ENCODE data around the gene DHRSX.

Gene DHRSX

DNA sequence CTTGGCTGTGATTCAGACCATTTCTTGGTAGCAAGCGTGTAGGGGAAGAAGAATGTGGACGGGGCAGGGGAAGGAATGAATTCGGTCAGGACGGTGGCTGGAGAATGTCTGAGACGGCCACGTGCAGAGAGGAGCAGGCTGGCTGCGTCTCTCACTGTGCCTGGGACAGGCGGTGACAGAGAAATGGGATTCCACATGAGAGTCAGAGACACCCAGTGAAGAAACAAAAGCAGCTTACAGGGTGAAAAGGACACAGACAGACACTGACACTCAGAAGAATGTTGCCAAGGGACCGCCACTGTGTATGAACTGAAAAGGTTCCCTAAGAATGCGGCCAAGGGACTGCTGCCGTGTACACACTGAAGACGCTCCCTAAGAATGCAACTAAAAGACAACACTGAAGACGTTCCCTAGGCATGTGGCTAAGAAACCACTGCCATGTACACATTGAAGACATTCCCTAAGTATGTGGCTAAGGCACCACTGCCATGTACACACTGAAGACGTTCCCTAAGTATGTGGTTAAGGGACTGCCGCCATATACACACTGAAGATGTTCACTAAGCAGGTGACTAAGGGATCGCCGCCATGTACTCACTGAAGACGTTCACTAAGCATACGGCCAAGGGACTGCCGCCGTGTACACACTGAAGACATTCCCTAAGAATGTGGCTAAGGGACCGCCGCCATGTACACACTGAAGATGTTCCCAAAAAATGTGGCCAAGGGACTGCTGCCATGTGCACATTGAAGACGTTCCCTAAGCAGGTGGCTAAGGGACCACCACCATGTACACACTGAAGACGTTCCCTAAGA, 49.1 kb downstream of the DHRSX start:
- no peak for DNase-seq

DNA sequence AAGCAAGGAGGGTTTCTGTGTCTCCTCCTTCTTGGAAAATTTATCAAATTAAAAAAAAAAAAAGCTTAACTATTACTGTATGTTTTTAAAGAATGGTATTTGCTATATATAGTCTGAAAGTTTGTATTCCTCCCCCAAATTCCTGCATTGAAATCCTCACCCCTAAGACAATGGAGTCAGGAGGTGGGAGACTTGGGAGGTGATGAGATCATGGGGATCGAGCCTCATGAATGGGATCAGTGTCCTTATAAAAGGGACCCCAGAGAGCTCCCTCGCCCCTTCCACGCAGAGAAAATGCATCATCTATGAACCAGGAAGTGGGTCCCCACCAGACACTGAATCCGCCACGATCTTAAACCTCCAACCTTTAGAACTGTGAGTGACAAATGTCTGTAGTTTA, 50.1 kb downstream of the DHRSX start:
- DNase-seq: no peak

DNA sequence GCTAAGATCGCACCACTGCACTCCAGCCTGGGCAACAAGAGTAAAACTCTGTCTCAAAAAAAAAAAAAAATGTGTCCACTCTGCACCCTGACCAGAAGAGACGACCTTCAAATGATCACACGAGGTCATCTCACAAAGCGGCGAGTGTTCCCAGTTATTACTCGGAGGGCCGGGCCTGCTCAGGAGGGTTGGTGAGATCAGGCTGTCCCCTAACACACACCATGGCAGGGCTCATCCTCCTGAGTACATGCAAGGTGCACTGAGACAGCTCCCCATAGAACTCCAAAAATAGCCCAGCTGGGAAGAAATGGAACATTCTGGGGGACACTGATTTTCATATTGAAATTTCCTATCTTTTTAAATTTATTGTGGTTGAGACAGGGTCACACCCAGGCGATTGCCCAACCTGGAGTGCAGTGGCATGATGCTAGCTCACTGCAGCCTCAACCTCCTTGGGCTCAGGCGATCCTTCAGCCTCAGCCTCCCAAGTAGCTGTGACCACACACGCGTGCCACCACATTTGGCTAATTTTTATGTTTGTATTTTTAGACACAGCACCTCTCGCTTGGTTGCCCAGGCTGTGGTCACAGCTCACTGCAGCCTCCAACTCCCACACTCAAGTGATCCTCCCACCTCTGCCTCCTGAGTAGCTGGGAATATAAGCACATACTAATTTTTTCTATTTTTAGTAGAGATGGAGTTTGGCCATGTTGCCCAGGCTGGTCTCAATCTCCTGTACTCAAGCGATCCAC, 51.5 kb downstream of the DHRSX start:
- DNase-seq: no peak

DNA sequence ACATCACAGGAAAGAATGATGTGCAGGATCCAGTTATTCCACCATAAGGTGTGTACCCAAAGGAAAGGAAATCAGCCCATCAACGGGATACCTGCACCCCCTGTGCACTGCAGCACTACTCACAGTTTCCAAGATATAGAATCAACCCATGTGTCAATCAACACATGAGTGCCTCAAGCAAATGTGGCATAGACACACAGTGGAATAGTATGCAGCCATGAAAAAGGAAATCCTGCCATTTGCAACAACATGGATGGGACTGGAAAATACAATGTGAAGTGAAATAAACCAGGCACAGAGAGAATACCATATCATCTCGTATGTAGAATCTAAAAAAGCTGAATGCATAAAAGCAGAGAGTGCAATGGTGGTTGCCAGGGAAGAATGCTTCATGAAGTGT, 53.3 kb downstream of the DHRSX start:
- DNase-seq: no peak

DNA sequence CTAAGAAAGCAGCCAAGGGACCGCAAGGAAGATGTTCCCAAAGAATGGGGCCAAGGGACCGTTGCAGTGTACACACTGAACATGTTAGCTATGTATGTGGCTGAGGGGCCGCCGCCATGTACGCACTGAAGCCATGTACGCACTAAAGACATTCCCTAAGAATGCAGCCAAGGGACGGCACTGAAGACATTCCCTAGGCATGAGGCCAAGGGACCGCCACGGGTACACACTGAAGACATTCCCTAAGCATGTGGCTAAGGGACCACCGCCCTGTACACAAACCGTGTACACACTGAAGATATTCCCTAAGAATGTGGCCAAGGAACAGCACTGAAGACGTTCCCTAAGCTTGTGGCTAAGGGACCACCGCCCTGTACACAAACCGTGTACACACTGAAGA, 54.0 kb downstream of the DHRSX start:
- DNase-seq: no peak

DNA sequence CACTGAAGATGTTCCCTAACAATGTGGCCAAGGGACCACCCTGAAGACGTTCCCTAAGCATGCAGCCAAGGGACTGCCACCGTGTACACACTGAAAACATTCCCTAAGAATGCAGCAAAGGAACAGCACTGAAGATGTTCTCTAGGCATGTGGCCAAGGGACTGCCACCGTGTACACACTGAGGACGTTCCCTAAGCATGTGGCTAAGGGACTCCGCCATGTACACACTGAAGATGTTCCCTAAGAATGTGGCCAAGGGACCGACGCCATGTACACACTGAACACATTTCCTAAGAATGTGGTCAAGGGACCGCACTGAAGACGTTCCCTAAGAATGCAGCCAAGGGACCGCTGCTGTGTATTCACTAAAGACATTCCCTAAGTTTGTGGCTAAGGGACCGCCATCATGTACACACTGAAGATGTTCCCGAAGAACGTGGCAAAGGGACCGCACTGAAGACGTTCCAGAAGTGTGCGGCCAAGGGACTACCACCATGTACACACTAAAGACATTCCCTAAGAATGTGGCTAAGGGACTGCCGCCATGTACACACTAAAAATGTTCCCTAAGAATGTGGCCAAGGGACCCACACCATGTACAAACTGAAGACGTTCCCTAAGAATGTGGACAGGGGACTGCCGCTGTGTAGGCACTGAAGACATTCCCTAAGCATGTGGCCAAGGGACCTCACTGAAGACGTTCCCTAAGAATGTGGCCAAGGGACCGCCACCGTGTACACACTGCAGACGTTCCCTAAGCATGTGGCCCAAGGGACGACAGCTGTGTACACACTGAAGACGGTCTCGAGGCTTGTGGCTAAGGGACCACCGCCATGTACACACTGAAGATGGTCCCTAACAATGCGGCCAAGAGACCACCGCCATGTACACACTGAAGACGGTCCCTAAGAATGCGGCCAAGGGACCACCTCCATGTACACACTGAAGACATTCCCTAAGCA, 54.8 kb downstream of the DHRSX start:
- no peak for DNase-seq

DNA sequence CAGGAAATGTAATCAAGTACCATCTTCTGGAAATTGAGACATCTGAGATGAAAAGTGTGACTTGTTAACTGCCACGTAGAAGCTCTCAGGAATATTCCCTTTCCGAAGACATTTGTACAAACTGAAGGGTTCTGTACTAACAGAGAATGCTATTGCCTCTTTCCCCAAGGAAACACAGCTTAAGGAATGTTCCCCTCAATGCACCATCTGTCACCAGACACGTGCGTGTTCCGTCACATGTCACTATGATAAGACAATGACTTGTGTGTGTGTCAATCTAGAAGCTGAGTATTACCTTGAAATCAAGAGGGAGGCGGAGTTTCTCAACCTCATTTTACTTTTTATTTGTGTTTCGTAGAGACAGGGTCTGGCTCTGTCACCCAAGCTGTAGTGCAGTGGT, 58.1 kb downstream of the DHRSX start:
- DNase-seq: no peak

DNA sequence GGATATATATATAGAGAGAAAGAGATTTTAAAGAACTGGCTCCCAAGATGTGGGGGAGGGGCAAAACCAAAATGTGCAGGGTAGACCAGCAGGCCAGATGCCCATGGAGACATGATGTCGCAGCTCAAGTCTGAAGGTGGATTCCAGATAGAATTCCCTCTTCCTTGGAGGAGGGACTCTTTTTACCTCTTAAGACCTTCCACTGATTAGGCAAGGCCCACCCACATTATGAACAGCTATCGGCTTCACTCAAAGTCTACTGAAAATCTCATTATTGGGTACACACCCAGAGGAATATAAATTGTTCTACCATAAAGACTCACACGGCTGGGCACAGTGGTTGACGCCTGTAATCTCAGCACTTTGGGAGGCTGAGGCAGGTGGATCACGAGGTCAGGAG, 59.3 kb downstream of the DHRSX start:
- DNase-seq: no peak

DNA sequence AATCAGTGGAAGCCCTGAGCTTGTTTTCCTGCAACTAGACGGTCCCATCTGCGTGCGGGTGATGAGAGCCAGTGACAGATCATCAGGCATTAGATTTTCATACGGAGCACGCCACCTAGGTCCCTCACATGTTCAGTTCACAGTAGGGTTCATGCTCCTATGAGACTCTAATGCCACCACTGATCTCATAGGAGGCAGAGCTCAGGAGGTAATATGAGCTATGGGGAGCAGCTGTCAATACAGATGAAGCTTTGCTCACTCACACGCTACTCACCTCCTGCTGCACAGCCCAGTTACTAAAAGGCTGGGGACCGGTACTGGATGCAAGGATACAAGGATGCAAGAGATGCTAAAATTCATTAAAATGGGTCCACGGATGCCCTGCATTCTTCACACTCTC, 61.2 kb downstream of the DHRSX start:
- no peak for DNase-seq

DNA sequence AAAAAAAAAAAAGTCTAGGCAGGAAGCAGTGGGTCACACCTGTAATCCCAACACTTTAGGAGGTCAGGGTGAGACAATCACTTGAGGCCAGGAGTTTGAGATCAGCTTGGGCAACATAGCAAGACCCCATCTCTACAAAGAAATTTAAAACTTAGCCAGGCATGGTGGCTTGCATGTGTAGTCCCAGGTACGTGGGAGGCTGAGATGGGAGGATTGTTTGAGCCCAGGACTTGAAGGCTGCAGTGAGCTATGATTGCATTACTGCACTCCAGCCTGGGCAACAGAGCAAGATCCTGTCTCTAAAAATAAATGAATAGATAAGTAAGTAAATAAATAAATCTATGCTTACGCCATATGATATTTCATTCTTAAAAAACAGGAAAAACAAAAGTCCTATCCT, 65.3 kb downstream of the DHRSX start:
- DNase-seq: no peak

DNA sequence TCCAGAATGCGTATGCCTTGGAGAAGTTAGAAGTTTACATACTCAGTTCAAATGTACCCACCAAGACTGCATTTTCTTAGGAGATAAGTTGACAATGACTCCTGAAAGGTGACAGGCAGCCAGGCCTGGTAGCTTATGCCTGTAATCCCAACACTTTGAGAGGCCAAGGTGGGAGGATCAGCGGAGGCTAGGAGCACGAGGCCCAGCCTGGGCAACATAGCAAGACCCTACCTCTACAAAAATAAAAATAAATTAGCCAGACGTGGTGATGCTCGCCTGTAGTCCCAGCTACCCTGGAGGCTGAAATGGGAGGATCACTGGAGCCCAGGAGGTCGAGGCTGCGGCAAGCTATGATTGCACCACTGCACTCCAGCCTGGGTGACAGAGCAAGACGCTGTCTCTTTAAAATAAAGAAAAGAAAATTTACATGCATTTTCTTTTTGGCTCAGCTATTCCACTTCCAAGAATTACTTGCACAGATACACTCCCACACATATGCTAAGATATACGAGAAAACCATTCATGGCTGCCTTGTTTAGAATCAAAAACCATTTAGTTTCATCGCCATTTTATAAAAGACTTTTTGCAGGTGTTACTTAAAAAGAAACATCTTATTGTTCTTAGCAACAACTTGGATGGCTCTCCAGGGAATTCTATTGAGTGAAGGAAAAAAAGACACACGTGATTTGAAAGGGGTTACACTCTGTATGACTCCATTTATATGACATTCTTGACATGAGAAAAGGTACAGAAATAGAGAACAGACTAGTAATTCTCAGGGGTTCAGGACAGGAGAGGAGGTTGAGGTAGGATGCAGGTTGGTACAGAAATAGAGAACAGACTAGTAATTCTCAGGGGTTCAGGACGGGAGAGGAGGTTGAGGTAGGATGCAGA, 66.3 kb downstream of the DHRSX start:
- DNase-seq: no peak

DNA sequence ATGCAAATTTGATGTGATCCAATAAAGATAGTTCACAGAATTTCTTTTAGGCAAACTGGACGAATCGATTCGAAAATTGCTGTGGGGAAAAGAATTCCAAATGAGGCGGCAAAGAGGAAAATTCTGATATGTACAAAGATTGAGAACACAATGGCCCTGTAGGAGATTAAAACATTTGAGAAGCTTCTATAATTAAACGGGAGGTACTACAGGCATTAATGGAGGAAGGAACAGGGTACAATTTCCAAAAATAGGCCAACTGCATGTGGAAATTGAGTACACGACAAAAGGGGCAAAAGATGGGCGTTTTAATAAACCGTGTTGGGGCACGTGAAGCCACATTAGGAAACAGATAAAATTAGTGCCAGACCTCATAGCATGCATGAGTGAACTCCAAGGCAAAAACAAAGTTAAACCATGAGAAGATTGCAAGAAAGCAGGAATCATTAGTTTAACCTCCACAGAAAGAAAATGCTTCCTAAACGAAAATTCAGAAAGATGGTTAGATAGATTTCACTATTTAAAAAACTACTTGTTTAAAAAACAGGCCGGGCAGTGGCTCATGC, 68.4 kb downstream of the DHRSX start:
- DNase-seq: no peak

DNA sequence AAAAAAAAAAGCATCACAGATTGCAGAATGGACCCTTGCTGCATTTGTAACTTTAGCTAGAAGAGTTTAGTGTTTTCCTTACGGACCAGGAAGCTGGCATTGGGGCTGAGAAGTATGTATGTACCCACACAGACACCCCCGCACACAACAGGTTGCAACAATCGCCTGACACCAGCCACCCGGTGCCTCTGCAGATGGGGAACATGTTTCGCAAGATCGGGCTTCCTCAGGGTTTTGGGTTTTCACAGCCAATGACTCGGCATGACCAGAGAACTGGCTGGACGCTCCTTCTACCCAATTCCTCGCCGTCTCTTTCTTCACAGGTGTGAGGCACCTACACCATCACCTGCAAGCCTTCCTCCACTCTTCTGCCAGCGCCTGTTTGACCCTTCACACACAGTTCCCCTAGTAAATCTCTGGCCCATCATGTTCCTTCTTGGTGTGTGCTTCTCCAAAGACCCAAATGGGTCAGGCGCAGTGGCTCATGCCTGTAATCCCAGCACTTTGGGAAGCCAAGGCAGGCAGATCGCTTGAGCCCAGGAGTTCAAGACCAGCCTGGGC, 70.4 kb downstream of the DHRSX start:
- DNase-seq: no peak

DNA sequence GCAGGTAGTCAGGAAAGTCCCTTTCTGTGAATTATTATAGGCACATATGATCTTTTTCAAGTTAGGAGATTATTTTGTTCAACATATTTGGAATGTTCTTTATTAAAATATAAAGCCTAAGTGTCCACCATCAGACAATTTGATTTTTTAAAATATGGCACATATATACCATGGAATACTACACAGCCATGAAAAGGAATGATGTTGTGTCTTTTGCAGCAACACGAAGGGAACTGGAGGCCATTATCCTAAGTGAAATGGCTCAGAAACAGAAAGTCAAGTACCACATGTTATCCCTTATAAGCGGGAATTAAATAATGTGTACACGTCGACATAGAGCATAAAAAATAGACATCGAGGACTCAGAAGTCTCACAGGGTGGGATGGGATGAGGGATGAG, 73.0 kb downstream of the DHRSX start:
- DNase-seq: no peak

DNA sequence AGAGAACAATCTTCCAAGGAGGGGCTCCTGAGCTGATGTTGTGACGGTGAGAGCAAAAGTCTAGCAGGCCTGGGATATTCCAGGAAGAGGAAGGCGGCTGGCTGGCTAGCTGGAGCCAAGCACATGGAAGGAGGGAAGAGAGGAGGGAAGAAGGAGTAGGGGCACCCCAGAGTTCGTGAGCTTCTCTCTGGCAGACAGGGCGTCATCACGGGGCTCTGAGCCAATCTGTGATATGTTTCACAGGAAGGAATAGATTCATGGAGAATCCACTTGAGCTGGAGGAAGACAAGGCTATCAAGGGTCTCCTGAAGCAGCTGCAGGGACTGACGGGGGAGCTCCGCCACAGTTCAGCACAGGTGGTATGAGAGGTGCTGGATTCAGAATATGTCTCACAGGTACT, 73.6 kb downstream of the DHRSX start:
- no peak for DNase-seq

DNA sequence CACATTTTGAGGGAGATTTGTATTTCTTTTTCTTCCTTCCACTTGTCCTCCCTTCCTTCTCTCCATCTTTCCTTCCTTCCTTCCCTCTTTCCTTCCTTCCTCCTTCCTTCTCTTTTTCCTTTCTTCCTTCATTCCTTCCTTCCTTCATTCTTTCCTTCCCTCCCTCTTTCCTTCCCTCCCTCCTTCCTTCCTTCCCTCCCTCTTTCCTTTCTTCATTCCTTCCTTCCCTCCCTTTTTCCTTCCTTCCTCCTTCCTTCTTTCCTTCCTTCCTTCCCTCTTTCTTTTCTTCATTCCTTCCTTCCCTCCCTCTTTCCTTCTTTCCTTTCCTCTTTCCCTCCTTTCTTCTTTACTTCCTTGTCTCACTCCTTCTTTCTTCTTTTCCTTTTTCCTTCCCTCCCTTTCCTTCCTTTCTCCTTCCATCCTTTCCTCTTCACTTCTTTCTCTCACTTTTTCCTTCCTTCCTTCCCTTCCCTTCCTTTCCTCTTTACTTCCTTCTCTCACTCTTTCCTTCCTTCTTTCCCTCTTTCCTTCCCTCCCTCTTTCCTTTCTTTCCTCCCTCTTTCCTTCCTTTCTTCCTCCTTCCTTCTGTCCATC, 74.4 kb downstream of the DHRSX start:
- DNase-seq: no peak

DNA sequence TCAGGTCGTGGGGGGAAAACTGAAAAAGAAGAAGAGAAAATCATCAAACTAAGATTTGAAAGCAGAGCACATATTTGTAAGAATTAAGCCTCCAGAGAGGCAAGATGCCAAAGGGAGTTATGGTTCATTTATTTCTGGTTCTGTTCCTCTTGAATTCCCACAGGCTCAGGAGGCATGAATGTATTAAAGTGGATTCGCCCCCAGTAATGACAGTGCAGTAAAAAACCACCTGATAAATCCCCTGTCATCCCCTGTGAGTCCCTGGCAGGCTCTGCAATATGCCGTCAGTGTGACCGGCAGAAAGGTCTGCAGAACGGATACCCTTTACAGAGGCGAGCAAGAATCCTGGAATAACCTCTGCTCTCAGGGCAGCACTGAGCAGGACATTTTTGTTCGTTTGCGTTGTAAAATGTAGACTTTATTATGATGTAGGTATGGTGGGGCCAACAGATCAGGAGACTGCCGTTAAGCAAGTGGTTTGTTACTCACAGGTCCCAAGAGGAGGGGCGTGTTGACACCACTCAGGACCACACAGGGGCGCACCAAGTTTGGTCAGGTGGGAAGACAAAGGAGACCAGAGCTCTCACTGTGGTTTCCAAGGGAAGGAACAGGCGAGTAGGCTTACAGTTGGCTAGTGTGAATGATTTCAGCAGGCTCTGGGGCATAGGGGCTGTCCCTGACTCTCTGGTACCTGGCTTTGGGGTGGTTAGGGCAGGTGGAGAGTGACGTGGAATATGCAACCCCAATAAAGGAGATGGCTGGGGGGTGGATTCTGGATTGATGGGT, 75.3 kb downstream of the DHRSX start:
- no peak for DNase-seq

DNA sequence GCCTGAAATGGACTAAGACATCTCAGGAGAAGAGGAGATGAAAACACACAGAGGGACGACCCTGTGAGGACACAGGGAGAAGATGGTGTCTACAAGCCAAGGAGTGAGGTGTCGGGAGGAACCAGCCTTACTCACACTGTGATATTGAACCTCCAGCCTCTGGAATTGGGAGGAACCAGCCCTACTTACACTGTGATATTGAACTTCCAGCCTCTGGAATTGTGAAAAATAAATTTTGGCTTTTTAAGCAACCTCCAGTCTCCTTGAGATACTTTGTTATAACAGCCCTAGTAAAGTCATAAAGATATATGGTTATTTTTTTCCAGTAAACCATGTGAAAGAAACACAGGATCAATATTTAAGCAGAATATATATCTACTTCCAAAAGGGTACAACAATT, 76.5 kb downstream of the DHRSX start:
- no peak for DNase-seq

DNA sequence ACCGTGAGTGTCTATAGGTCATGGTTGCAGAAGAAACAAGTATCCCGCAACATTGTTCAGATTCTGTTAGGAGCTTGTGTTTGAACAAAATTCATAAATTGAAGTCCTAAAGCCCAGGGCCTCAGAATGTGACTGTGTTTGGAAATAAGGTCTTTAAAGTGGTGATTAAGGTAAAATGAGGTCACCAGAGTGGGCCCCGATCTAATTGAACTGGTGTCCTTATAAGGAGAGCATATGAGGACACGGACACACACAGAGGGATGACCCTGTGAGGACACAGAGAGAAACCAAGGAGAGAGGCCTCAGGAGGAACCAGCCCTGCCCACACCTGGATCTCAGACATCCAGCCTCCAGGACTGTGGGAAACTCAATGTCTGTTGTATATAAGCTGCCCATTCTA, 76.9 kb downstream of the DHRSX start:
- DNase-seq: no peak

DNA sequence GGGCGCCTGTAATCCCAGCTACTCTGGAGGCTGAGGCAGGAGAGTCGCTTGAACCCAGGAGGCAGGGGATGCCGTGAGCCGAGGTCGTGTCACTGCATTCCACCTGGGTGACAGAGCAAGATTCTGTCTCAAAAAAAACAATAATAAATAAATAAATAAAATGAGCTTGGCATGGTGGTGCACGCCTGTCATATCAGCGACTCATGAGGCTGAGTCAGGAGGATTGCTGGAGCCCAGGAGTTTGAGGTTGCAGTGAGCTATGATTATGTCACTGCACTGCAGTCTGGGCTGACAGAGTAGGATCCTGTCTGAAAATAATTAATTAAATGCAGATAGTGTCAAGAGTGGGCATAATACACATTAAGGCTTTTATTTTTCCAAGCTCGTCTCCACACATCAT, 77.5 kb downstream of the DHRSX start:
- no peak for DNase-seq

All from stimulated activated CD4-positive, alpha-beta T cell treated with anti-CD3 and anti-CD28 coated beads, Interleukin-2, amount 100 ng/mL, for 48 hours (primary cell).